Body of pancreas (tissue), 4 donors: ENCODE measurements around the gene ALDH1L2.

Experiments used
- POLR2A ChIP-seq, 3 donors: fragments of 450-650 bp; IDR thresholded peaks; one replicate each; pipeline ENCODE4 v1.6.1; 2016; ENCODE audit warnings: antibody characterized with exemption in 3 of 3, mild to moderate bottlenecking in 2 of 3
- TF ChIP-seq, protein P1 (sequence below), 7 experiments: fragments of 450-650 bp in 4 of 7; fragments of 200-600 bp in 3 of 7; sonication (generic) in 3 of 7; IDR thresholded peaks; one replicate each; pipeline ENCODE4 v1.5.1; 2016 to 2019; ENCODE audit warnings: antibody characterized with exemption in 7 of 7

GRCh38 chr12:105018012-105018411, 66.2 kb downstream of the ALDH1L2 start:
- no peak for TF ChIP-seq POLR2A (IDR thresholded peaks at IDR 0.05)
- TF ChIP-seq, protein P1, sequence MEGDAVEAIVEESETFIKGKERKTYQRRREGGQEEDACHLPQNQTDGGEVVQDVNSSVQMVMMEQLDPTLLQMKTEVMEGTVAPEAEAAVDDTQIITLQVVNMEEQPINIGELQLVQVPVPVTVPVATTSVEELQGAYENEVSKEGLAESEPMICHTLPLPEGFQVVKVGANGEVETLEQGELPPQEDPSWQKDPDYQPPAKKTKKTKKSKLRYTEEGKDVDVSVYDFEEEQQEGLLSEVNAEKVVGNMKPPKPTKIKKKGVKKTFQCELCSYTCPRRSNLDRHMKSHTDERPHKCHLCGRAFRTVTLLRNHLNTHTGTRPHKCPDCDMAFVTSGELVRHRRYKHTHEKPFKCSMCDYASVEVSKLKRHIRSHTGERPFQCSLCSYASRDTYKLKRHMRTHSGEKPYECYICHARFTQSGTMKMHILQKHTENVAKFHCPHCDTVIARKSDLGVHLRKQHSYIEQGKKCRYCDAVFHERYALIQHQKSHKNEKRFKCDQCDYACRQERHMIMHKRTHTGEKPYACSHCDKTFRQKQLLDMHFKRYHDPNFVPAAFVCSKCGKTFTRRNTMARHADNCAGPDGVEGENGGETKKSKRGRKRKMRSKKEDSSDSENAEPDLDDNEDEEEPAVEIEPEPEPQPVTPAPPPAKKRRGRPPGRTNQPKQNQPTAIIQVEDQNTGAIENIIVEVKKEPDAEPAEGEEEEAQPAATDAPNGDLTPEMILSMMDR (IDR thresholded peaks at IDR 0.05) = no peak
